ENCODE results near the gene PDE7B. TPM values are rescaled to one million over a fixed set of nuclear protein-coding genes. Genes with fewer than 3 reads are reported as not detected.

The PDE7B gene
- total RNA-seq, 1 donor = 25.3 TPM

GRCh38 chr6:136155191-136155590 is 303.7 kb downstream of the PDE7B start:
- Histone ChIP-seq H3K4me1 (ENCODE audit: insufficient read depth, low read length) (peaks cover 3% of the 10 kb centered on the region), H3K79me2 (ENCODE audit: insufficient read depth, low read length) (no peaks in the 10 kb centered on the region), H3K4me3 (ENCODE audit: insufficient read depth, low read length) (no peak overlapping the region), H2AFZ (ENCODE audit: low read length) (no peak overlapping the region), H3K27me3 (ENCODE audit: insufficient read depth, low read length) (no peaks in the 10 kb centered on the region), H4K20me1 (ENCODE audit: insufficient read depth, low read length) (no peaks in the 10 kb centered on the region), H3K4me2 (ENCODE audit: insufficient read depth, low read length) (no peak overlapping the region), H3K9me3 (ENCODE audit: low read depth, low read length) (no peaks in the 10 kb centered on the region), H3K27ac (ENCODE audit: low read depth, low read length) (no peak overlapping the region), H3K36me3 (ENCODE audit: insufficient read depth, low read length) (peaks cover 71% of the 10 kb centered on the region)
- DNase-seq (ENCODE audit: insufficient read length, low spot score, missing footprints) = no peak
- TF ChIP-seq, protein P1, sequence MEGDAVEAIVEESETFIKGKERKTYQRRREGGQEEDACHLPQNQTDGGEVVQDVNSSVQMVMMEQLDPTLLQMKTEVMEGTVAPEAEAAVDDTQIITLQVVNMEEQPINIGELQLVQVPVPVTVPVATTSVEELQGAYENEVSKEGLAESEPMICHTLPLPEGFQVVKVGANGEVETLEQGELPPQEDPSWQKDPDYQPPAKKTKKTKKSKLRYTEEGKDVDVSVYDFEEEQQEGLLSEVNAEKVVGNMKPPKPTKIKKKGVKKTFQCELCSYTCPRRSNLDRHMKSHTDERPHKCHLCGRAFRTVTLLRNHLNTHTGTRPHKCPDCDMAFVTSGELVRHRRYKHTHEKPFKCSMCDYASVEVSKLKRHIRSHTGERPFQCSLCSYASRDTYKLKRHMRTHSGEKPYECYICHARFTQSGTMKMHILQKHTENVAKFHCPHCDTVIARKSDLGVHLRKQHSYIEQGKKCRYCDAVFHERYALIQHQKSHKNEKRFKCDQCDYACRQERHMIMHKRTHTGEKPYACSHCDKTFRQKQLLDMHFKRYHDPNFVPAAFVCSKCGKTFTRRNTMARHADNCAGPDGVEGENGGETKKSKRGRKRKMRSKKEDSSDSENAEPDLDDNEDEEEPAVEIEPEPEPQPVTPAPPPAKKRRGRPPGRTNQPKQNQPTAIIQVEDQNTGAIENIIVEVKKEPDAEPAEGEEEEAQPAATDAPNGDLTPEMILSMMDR (IDR thresholded peaks at IDR 0.05; ENCODE audit: extremely low read depth, low read depth, low read length) = no peak

GRCh38 chr6:136157743-136158142 is 306.2 kb downstream of the PDE7B start:
- DNase-seq (ENCODE audit: insufficient read length, low spot score, missing footprints) = no peak
- no peak overlapping the region for H3K27ac ChIP-seq (ENCODE audit: low read depth, low read length)
- no peaks in the 10 kb centered on the region for H3K79me2 ChIP-seq (ENCODE audit: insufficient read depth, low read length)
- H2AFZ ChIP-seq (ENCODE audit: low read length) = no peak overlapping the region
- H3K4me3 ChIP-seq (ENCODE audit: insufficient read depth, low read length) = no peak overlapping the region
- H3K4me2 ChIP-seq (ENCODE audit: insufficient read depth, low read length) = no peak overlapping the region
- H3K36me3 ChIP-seq (ENCODE audit: insufficient read depth, low read length) = peaks cover 67% of the 10 kb centered on the region
- H3K27me3 ChIP-seq (ENCODE audit: insufficient read depth, low read length) = no peaks in the 10 kb centered on the region
- H3K9me3 ChIP-seq (ENCODE audit: low read depth, low read length) = no peaks in the 10 kb centered on the region
- TF ChIP-seq, protein P1 (IDR thresholded peaks at IDR 0.05; ENCODE audit: extremely low read depth, low read depth, low read length) = no peak
- H4K20me1 ChIP-seq (ENCODE audit: insufficient read depth, low read length) = no peaks in the 10 kb centered on the region
- peaks cover 3% of the 10 kb centered on the region for H3K4me1 ChIP-seq (ENCODE audit: insufficient read depth, low read length)

GRCh38 chr6:136158387-136158821 is 306.9 kb downstream of the PDE7B start:
- Histone ChIP-seq H3K4me2 (ENCODE audit: insufficient read depth, low read length) (no peak overlapping the region), H2AFZ (ENCODE audit: low read length) (no peak overlapping the region), H4K20me1 (ENCODE audit: insufficient read depth, low read length) (no peaks in the 10 kb centered on the region), H3K4me1 (ENCODE audit: insufficient read depth, low read length) (peaks cover 3% of the 10 kb centered on the region), H3K36me3 (ENCODE audit: insufficient read depth, low read length) (peaks cover 66% of the 10 kb centered on the region), H3K27ac (ENCODE audit: low read depth, low read length) (no peak overlapping the region), H3K9me3 (ENCODE audit: low read depth, low read length) (no peaks in the 10 kb centered on the region), H3K4me3 (ENCODE audit: insufficient read depth, low read length) (no peak overlapping the region), H3K27me3 (ENCODE audit: insufficient read depth, low read length) (no peaks in the 10 kb centered on the region), H3K79me2 (ENCODE audit: insufficient read depth, low read length) (no peaks in the 10 kb centered on the region)
- TF ChIP-seq, protein P1 (IDR thresholded peaks at IDR 0.05; ENCODE audit: extremely low read depth, low read depth, low read length) = no peak
- DNase-seq (ENCODE audit: insufficient read length, low spot score, missing footprints) = no peak

GRCh38 chr6:136158971-136159370 is 307.5 kb downstream of the PDE7B start:
- no peaks in the 10 kb centered on the region for H3K79me2 ChIP-seq (ENCODE audit: insufficient read depth, low read length)
- DNase-seq (ENCODE audit: insufficient read length, low spot score, missing footprints) = no peak
- H3K9me3 ChIP-seq (ENCODE audit: low read depth, low read length) = no peaks in the 10 kb centered on the region
- H3K27ac ChIP-seq (ENCODE audit: low read depth, low read length) = no peak overlapping the region
- no peak overlapping the region for H3K4me2 ChIP-seq (ENCODE audit: insufficient read depth, low read length)
- H3K36me3 ChIP-seq (ENCODE audit: insufficient read depth, low read length) = peaks cover 65% of the 10 kb centered on the region
- no peak overlapping the region for H2AFZ ChIP-seq (ENCODE audit: low read length)
- H3K27me3 ChIP-seq (ENCODE audit: insufficient read depth, low read length) = no peaks in the 10 kb centered on the region
- H3K4me1 ChIP-seq (ENCODE audit: insufficient read depth, low read length) = peaks cover 3% of the 10 kb centered on the region
- TF ChIP-seq, protein P1 (IDR thresholded peaks at IDR 0.05; ENCODE audit: extremely low read depth, low read depth, low read length) = no peak
- H4K20me1 ChIP-seq (ENCODE audit: insufficient read depth, low read length) = no peaks in the 10 kb centered on the region
- H3K4me3 ChIP-seq (ENCODE audit: insufficient read depth, low read length) = no peak overlapping the region

Data from osteoblast (primary cell).